A549 (cell line): Measurements from ENCODE around the gene ORM2. TPM values are rescaled to one million over a fixed set of nuclear protein-coding genes. Genes with fewer than 3 reads are reported as not detected.
A peak's percentile ranks its signal among the peaks of the same experiment; 100 is the strongest.
"Not testable (repeated sequence)": the region's sequence is repeated elsewhere in the genome, so short reads cannot be mapped to it uniquely, and the experiment has no call there.

Source experiments
- ATAC-seq, 2 experiments: fragments of 200-7000 bp in 1 of 2; fragments of >200 bp in 1 of 2; cut with Nextera tagmentation in 1 of 2; cut with Tn5 transposase in 1 of 2; 3 replicates each; pipeline versions ENCODE4 v1.8.0 to v1.9.1; 2018 to 2020; ENCODE audit warnings: mild to moderate bottlenecking in 1 of 2, moderate library complexity in 1 of 2
- CTCF ChIA-PET: fragments of 300-600 bp; sonication (Branson Sonifier 250); formaldehyde crosslinking; extraction: SDS; loops from one replicate; lab custom pipeline; 2021; ENCODE audit warnings: antibody characterized with exemption, inconsistent platforms; lab: Yijun Ruan, JAX
- POLR2A ChIA-PET: fragments of 350-600 bp; formaldehyde crosslinking; extraction: SDS; loops from one replicate; lab custom pipeline; 2021; ENCODE audit warnings: antibody characterized with exemption, inconsistent platforms; lab: Yijun Ruan, JAX
- DNase-seq, 2 experiments: peaks; one replicate each; pipeline versions ENCODE4 v3.0.0 to v3.0.0-alpha.2; 2011 to 2016; ENCODE audit warnings: low read depth in 1 of 2, low spot score in 1 of 2
- FAIRE-seq: peaks from 2 replicates; lab custom pipeline; 2011; peaks lifted over from hg19 to GRCh38; lab: Jason Lieb, UNC
- H3K27ac ChIP-seq, 2 experiments: fragments of >200 bp; sonication (Bioruptor Twin); formaldehyde crosslinking; 3 replicates each; pipeline ENCODE4 v1.5.1; 2016 to 2017
- H3K4me1 ChIP-seq: fragments of >200 bp; sonication (Bioruptor Twin); formaldehyde crosslinking; 3 replicates; pipeline ENCODE4 v1.6.1; 2016
- H3K4me2 ChIP-seq: fragments of >200 bp; sonication (Bioruptor Twin); formaldehyde crosslinking; 3 replicates; pipeline ENCODE4 v1.6.1; 2016
- H3K4me3 ChIP-seq: fragments of >200 bp; sonication (Bioruptor Twin); formaldehyde crosslinking; 3 replicates; pipeline ENCODE4 v1.5.1; 2016
- H3K9me3 ChIP-seq: fragments of >200 bp; sonication (Bioruptor Twin); formaldehyde crosslinking; 3 replicates; pipeline ENCODE4 v1.6.1; 2016
- BHLHE40 ChIP-seq: IDR thresholded peaks from 2 replicates; pipeline ENCODE4 v1.6.1; 2012; ENCODE audit warnings: low read depth, low read length, inconsistent platforms
- CHD4 ChIP-seq: fragments of 200-600 bp; sonication (generic); IDR thresholded peaks from 2 replicates; pipeline ENCODE4 v1.6.1; 2016; ENCODE audit warnings: antibody characterized with exemption, mild to moderate bottlenecking, borderline replicate concordance
- E2F6 ChIP-seq: IDR thresholded peaks from 2 replicates; pipeline ENCODE4 v1.6.1; 2012; ENCODE audit warnings: low read depth, borderline replicate concordance
- EHF ChIP-seq: fragments of 250-450 bp; sonication (Bioruptor Pico); IDR thresholded peaks from 2 replicates; pipeline ENCODE4 v1.5.0; 2020; ENCODE audit warnings: mild to moderate bottlenecking
- EHMT2 ChIP-seq: fragments of 200-600 bp; sonication (generic); IDR thresholded peaks from 2 replicates; pipeline ENCODE4 v1.6.1; 2016; ENCODE audit warnings: antibody characterized with exemption, low read depth, mild to moderate bottlenecking, moderate library complexity
- FOSL2 ChIP-seq, 2 experiments: fragments of 450-650 bp in 1 of 2; fragments of >200 bp in 1 of 2; sonication (Bioruptor Twin) in 1 of 2; formaldehyde crosslinking; IDR thresholded peaks; 2 replicates each; pipeline versions ENCODE4 v1.5.0 to v1.6.1; 2016 to 2020; ENCODE audit warnings: mild to moderate bottlenecking in 1 of 2, moderate library complexity in 1 of 2
- HDAC2 ChIP-seq: fragments of 200-600 bp; sonication (generic); IDR thresholded peaks from 2 replicates; pipeline ENCODE4 v1.6.1; 2016
- HES2 ChIP-seq: fragments of >200 bp; sonication (Bioruptor Twin); formaldehyde crosslinking; IDR thresholded peaks from 2 replicates; pipeline ENCODE4 v1.6.1; 2016
- HEYL ChIP-seq: fragments of 250-450 bp; sonication (Bioruptor Pico); IDR thresholded peaks from 2 replicates; pipeline ENCODE4 v1.8.0; 2021; ENCODE audit warnings: mild to moderate bottlenecking, moderate library complexity
- HOXB13 ChIP-seq: fragments of 250-450 bp; sonication (Bioruptor Pico); IDR thresholded peaks from 2 replicates; pipeline ENCODE4 v1.5.0; 2020; ENCODE audit warnings: low read depth, mild to moderate bottlenecking, moderate library complexity
- KDM5A ChIP-seq: fragments of 200-600 bp; sonication (generic); IDR thresholded peaks from 2 replicates; pipeline ENCODE4 v1.6.1; 2016; ENCODE audit warnings: antibody characterized with exemption, mild to moderate bottlenecking
- MAFK ChIP-seq: fragments of 450-650 bp; IDR thresholded peaks from 2 replicates; pipeline ENCODE4 v1.6.1; 2014; ENCODE audit not compliant: partially characterized antibody
- MAZ ChIP-seq: fragments of 150-350 bp; IDR thresholded peaks from 2 replicates; pipeline ENCODE4 v1.6.1; 2014; ENCODE audit warnings: antibody characterized with exemption, low read depth, low read length, borderline replicate concordance
- MYC ChIP-seq: IDR thresholded peaks from 2 replicates; pipeline ENCODE4 v1.6.1; 2012; ENCODE audit warnings: mild to moderate bottlenecking, inconsistent platforms, low read length, improper control_type of control experiment, borderline replicate concordance
- PBX3 ChIP-seq: IDR thresholded peaks from 2 replicates; pipeline ENCODE4 v1.6.1; 2012
- RAD21 ChIP-seq, 2 experiments: fragments of >200 bp in 1 of 2; sonication (Bioruptor Twin) in 1 of 2; formaldehyde crosslinking in 1 of 2; IDR thresholded peaks in 1 of 2; conservative IDR thresholded peaks in 1 of 2; 2 replicates in 1 of 2; 3 replicates in 1 of 2; pipeline ENCODE4 v1.6.1; 2012 to 2018; ENCODE audit warnings: inconsistent platforms in 1 of 2
- RCOR1 ChIP-seq: fragments of 150-350 bp; IDR thresholded peaks from 2 replicates; pipeline ENCODE4 v1.6.1; 2014; ENCODE audit warnings: antibody characterized with exemption, low read length, low read depth
- RNF2 ChIP-seq: fragments of 200-600 bp; sonication (generic); IDR thresholded peaks from 2 replicates; pipeline ENCODE4 v1.6.1; 2016; ENCODE audit warnings: low read depth, mild to moderate bottlenecking, antibody characterized with exemption, moderate library complexity, borderline replicate concordance
- SMC3 ChIP-seq: fragments of >200 bp; sonication (Bioruptor Twin); formaldehyde crosslinking; IDR thresholded peaks from 3 replicates; pipeline ENCODE4 v1.6.1; 2018; ENCODE audit warnings: inconsistent platforms
- SREBF2 ChIP-seq: fragments of 450-650 bp; IDR thresholded peaks from 2 replicates; pipeline ENCODE4 v1.6.1; 2014; ENCODE audit warnings: mild to moderate bottlenecking, moderate library complexity
- WGBS: methylation state at CpG from one replicate; pipeline ENCODE4 v1.1.6; 2017; ENCODE audit errors: missing lambda C conversion rate; 5-methylcytosine and 5-hydroxymethylcytosine counted together
- polyA minus RNA-seq: library from RNA; depleted of rRNA, polyadenylated mRNA; stranded (reverse); fragments of >200 nt; gene quantifications from 2 replicates; pipeline ENCODE4 v1.2.3, GENCODE V29; 2011; rRNA and poly(A)+ RNA removed
- polyA plus RNA-seq, 4 experiments: library from polyadenylated mRNA; depleted of rRNA in 3 of 4; stranded (reverse); fragments of >200 nt; fragmentation: RNase III in 1 of 4; extraction: RNeasy Plus Mini Kit Qiagen cat#74134 plus additional on column Dnase treatment in 1 of 4; gene quantifications; 2 replicates in 3 of 4; 3 replicates in 1 of 4; pipeline ENCODE4 v1.2.3, GENCODE V29; 2011 to 2017

Gene ORM2
- polyA plus RNA-seq (2011; rRNA removed) (0.10 and 0.16 TPM in 2 replicates), polyA plus RNA-seq (2017; fragmentation: RNase III; extraction: RNeasy Plus Mini Kit Qiagen cat#74134 plus additional on column Dnase treatment) (not detected in 3 replicates), polyA minus RNA-seq (not detected in 2 replicates)
- polyA plus RNA-seq (2012; cell fraction: cytosol; rRNA removed): not detected in 2 replicates
- not detected in 2 replicates for polyA plus RNA-seq (2012; cell fraction: nucleus; rRNA removed)

GRCh38 chr9:114329625-114330022 lies at the start of gene ORM2:
TSS of gene ORM2 (plus strand) at chr9:114329869. CDS start at chr9:114329905, 36 bp downstream.
- FAIRE-seq, H3K4me3 ChIP-seq, H3K4me1 ChIP-seq, CTCF ChIA-PET, H3K9me3 ChIP-seq, H3K27ac ChIP-seq, DNase-seq, H3K4me2 ChIP-seq, POLR2A ChIA-PET: not testable (repeated sequence)
- WGBS: 80% methylated on average over 1 of the region's 10 CpGs
- peak in 1 of 2 experiments; percentile 14; a peak in 2 of 6 replicates for ATAC-seq

GRCh38 chr9:114280636-114281472 lies 48.8 kb upstream of the ORM2 start:
- ATAC-seq (no peak), DNase-seq (no peak), FAIRE-seq (no peak)
- Histone ChIP-seq H3K4me3 (no peak overlapping the region), H3K4me1 (peaks cover 76% of the 10 kb centered on the region), H3K9me3 (no peaks in the 10 kb centered on the region), H3K27ac (peak overlapping the region; percentile 12 to 88; a peak in 3 of 6 replicates), H3K4me2 (no peak overlapping the region)
- WGBS: 91% methylated on average over 8 of the region's 8 CpGs
- ChIA-PET CTCF (interaction anchor here (0.9 to 5.1 kb wide), 7 partner anchors 10 to 198 kb away, joined by 4 to 47 read pairs (median 8); partner anchors contain the start of gene COL27A1), POLR2A (interaction anchor here (0.7 kb wide), 1 partner anchor 543 kb away, joined by 3 read pairs; no protein-coding TSS in a partner anchor)
- TF ChIP-seq CHD4 (no peak), PBX3 (no peak), EHF (CRISPR knock-in tag) (no peak), FOSL2 (IDR thresholded peaks at IDR 0.05) (no peak), FOSL2 (CRISPR knock-in tag; IDR thresholded peaks at IDR 0.05) (no peak), MAFK (no peak), RNF2 (no peak), MAZ (no peak), KDM5A (no peak), E2F6 (no peak), HDAC2 (no peak), HOXB13 (no peak), BHLHE40 (no peak), HES2 (no peak), SREBF2 (no peak), HEYL (CRISPR knock-in tag) (no peak), SMC3 (no peak), EHMT2 (no peak), RCOR1 (no peak), MYC (no peak), RAD21 (conservative IDR thresholded peaks at IDR 0.05 in 1 of 2, IDR thresholded peaks at IDR 0.05 in 1 of 2) (no peak)
